ENCODE data around the gene ZEB2.

- TF ChIP-seq CTCF (IDR thresholded peaks at IDR 0.05; ENCODE audit: borderline replicate concordance, extremely low read depth, low read length, poor library complexity, severe bottlenecking) (no peak), EZH2 (IDR thresholded peaks at IDR 0.05; ENCODE audit: borderline replicate concordance, low read depth, low read length, severe bottlenecking) (no peak)
Measured at GRCh38 chr2:144404586-144405314, 115.2 kb downstream of the ZEB2 start.
